GM12878 (cell line): ENCODE results near the gene DENND4C. TPM values are rescaled to one million over a fixed set of nuclear protein-coding genes. Genes with fewer than 3 reads are reported as not detected.

Experiments
- BCL3 ChIP-seq: IDR thresholded peaks from 2 replicates; pipeline ENCODE4 v1.6.1; 2011; ENCODE audit warnings: borderline replicate concordance, low read depth, mild to moderate bottlenecking, moderate library complexity, low read length; ENCODE audit not compliant: insufficient read depth, poor library complexity, severe bottlenecking
- CTCF ChIP-seq, 3 experiments: IDR thresholded peaks in 2 of 3; conservative IDR thresholded peaks in 1 of 3; 2 replicates each; pipeline ENCODE4 v1.5.1; 2011; ENCODE audit warnings: low read depth in 3 of 3, low read length in 3 of 3, mild to moderate bottlenecking in 3 of 3, control low read depth in 2 of 3, moderate library complexity in 2 of 3, inconsistent platforms in 1 of 3, mixed read lengths in 1 of 3; ENCODE audit not compliant: control insufficient read depth in 2 of 3, insufficient read depth in 1 of 3; ENCODE audit errors: extremely low read depth in 1 of 3
- CUX1 ChIP-seq: IDR thresholded peaks from 2 replicates; pipeline ENCODE4 v1.6.1; 2012; ENCODE audit warnings: improper control_type of control experiment, low read depth, low read length; ENCODE audit not compliant: insufficient replicate concordance
- HDAC2 ChIP-seq: fragments of 200-600 bp; sonication (generic); IDR thresholded peaks from 2 replicates; pipeline ENCODE4 v1.6.1; 2017
- KAT2A ChIP-seq: conservative IDR thresholded peaks from 2 replicates; pipeline ENCODE4 v1.6.1; 2011; ENCODE audit warnings: low read depth, low read length; ENCODE audit not compliant: control insufficient read depth
- MTA3 ChIP-seq: IDR thresholded peaks from 2 replicates; pipeline ENCODE4 v1.6.1; 2012; ENCODE audit warnings: low read length, inconsistent platforms, borderline replicate concordance
- MXI1 ChIP-seq: fragments of 150-350 bp; IDR thresholded peaks from 2 replicates; pipeline ENCODE4 v1.6.1; 2011; ENCODE audit warnings: low read depth, mild to moderate bottlenecking, inconsistent platforms, low read length, improper control_type of control experiment
- PRDM15 ChIP-seq: fragments of 450-650 bp; formaldehyde crosslinking; IDR thresholded peaks from 2 replicates; pipeline ENCODE4 v1.4.0; 2020; ENCODE audit warnings: mild to moderate bottlenecking, moderate library complexity
- ZNF687 ChIP-seq: fragments of 450-650 bp; IDR thresholded peaks from 2 replicates; pipeline ENCODE4 v1.6.1; 2017; ENCODE audit warnings: mild to moderate bottlenecking, moderate library complexity
- polyA plus RNA-seq, 11 experiments: library from polyadenylated mRNA; depleted of rRNA in 4 of 11; unstranded in 6 of 11; stranded (reverse) in 5 of 11; fragments of >200 nt; fragmentation: Nextera tagmentation in 4 of 11; fragmentation: Illumina TruSeq in 1 of 11; extraction: Ambion mirVana in 4 of 11; extraction: Trizol in 1 of 11; gene quantifications; 1 replicate in 1 of 11; 2 replicates in 10 of 11; pipeline versions ENCODE4 v1.2.1 to v1.2.3, GENCODE V29; 2011 to 2016; ENCODE audit warnings: inconsistent platforms in 2 of 11, missing spikeins in 2 of 11, low read depth in 1 of 11
- total RNA-seq, 4 experiments: library from RNA; depleted of rRNA in 3 of 4; stranded (reverse); fragments of >200 nt in 3 of 4; fragmentation: Illumina TruSeq in 1 of 4; extraction: Trizol in 1 of 4; gene quantifications; 2 replicates each; pipeline versions ENCODE4 v1.2.1 to v1.2.3, GENCODE V29; 2013 to 2021

Gene DENND4C
- total and polyA plus RNA-seq, 10 of the 15 experiments (the other 5 are each of a cell fraction or from before 2014, with no cell fraction given), result 8.2 to 49.3 (median 24.7) TPM

- no peak for TF ChIP-seq CUX1
- no peak for TF ChIP-seq ZNF687
- TF ChIP-seq CTCF (IDR thresholded peaks at IDR 0.05 in 2 of 3, conservative IDR thresholded peaks at IDR 0.05 in 1 of 3; ENCODE audit: control insufficient read depth in 2 of 3, extremely low read depth in 1 of 3, insufficient read depth in 1 of 3, low read depth in 3 of 3, low read length in 3 of 3), result peak in 1 of 3 experiments; percentile 5; a peak in 2 of 6 replicates
- TF ChIP-seq MTA3, result no peak
- no peak for TF ChIP-seq PRDM15 (CRISPR knock-in tag)
- TF ChIP-seq KAT2A, result no peak
- no peak for TF ChIP-seq BCL3
- TF ChIP-seq MXI1, result no peak; the same call in 1 of the 2 replicates
- TF ChIP-seq HDAC2, result no peak
These were observed 178.4 kb downstream of the DENND4C start, which contains the start of gene ACER2 (continued) for GRCh38 chr9:19408693-19409400.
